WTC11 (cell line): ENCODE measurements around the gene PPP1R12B.
"Not testable (repeated sequence)": the region's sequence is repeated elsewhere in the genome, so short reads cannot be mapped to it uniquely, and the experiment has no call there.

Experiments
- CREB1 ChIP-seq: sonication (generic); formaldehyde crosslinking; IDR thresholded peaks from 2 replicates; pipeline ENCODE4 v1.8.0; 2023; ENCODE audit warnings: mild to moderate bottlenecking, missing genetic modification reagents
- E2F1 ChIP-seq: sonication (generic); formaldehyde crosslinking; IDR thresholded peaks from 2 replicates; pipeline ENCODE4 v1.8.0; 2022; ENCODE audit warnings: mild to moderate bottlenecking, missing genetic modification reagents
- EMX1 ChIP-seq: fragments of 250-450 bp; sonication (Bioruptor Pico); IDR thresholded peaks from 2 replicates; pipeline ENCODE4 v1.8.0; 2021; ENCODE audit warnings: mild to moderate bottlenecking
- ERG ChIP-seq: fragments of 250-450 bp; sonication (Bioruptor Pico); IDR thresholded peaks from 2 replicates; pipeline ENCODE4 v1.8.0; 2021; ENCODE audit warnings: mild to moderate bottlenecking
- ESRRA ChIP-seq: sonication (generic); formaldehyde crosslinking; IDR thresholded peaks from 2 replicates; pipeline ENCODE4 v1.8.1; 2022; ENCODE audit warnings: mild to moderate bottlenecking, missing genetic modification reagents, borderline replicate concordance
- MAX ChIP-seq: sonication (generic); formaldehyde crosslinking; IDR thresholded peaks from 2 replicates; pipeline ENCODE4 v1.8.0; 2022; ENCODE audit warnings: mild to moderate bottlenecking, missing genetic modification reagents
- NR3C1 ChIP-seq: sonication (generic); formaldehyde crosslinking; conservative IDR thresholded peaks from 2 replicates; pipeline ENCODE4 v1.8.1; 2023; ENCODE audit warnings: low read depth, mild to moderate bottlenecking, missing genetic modification reagents
- SMAD4 ChIP-seq: sonication (generic); formaldehyde crosslinking; IDR thresholded peaks from 2 replicates; pipeline ENCODE4 v1.8.0; 2022; ENCODE audit warnings: mild to moderate bottlenecking, missing genetic modification reagents
- TP53 ChIP-seq: sonication (generic); formaldehyde crosslinking; IDR thresholded peaks from 2 replicates; pipeline ENCODE4 v1.8.1; 2023; ENCODE audit warnings: mild to moderate bottlenecking, missing genetic modification reagents
- ZNF138 ChIP-seq: sonication (generic); formaldehyde crosslinking; conservative IDR thresholded peaks from 2 replicates; pipeline ENCODE4 v1.8.1; 2022; ENCODE audit warnings: mild to moderate bottlenecking, moderate library complexity, missing genetic modification reagents
- ZNF671 ChIP-seq: fragments of 250-450 bp; sonication (Bioruptor Pico); IDR thresholded peaks from 2 replicates; pipeline ENCODE4 v1.8.0; 2021; ENCODE audit warnings: mild to moderate bottlenecking
- TF ChIP-seq, protein P1 (sequence below): fragments of 200-600 bp; IDR thresholded peaks from 2 replicates; pipeline ENCODE4 v1.8.0; 2022; ENCODE audit warnings: antibody characterized with exemption
- TF ChIP-seq, protein P2 (sequence below): sonication (generic); formaldehyde crosslinking; conservative IDR thresholded peaks from 2 replicates; pipeline ENCODE4 v1.8.1; 2022; ENCODE audit warnings: mild to moderate bottlenecking, missing genetic modification reagents

DNA sequence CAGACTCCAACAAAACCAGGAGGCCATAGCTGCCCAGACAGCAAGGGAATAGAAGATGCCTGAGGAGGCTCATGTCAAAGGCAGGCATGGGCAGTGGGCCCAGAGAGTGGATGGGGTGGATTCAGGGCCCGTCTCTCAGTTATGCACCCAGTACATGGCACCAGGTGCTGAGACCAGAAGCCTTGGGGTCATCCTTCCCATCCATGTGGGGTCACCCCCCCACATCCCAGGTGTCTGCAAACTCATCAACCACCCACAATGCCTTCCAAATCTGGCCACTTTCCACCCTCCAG lies 266.7 kb downstream of the PPP1R12B start:
- TF ChIP-seq, protein P1, sequence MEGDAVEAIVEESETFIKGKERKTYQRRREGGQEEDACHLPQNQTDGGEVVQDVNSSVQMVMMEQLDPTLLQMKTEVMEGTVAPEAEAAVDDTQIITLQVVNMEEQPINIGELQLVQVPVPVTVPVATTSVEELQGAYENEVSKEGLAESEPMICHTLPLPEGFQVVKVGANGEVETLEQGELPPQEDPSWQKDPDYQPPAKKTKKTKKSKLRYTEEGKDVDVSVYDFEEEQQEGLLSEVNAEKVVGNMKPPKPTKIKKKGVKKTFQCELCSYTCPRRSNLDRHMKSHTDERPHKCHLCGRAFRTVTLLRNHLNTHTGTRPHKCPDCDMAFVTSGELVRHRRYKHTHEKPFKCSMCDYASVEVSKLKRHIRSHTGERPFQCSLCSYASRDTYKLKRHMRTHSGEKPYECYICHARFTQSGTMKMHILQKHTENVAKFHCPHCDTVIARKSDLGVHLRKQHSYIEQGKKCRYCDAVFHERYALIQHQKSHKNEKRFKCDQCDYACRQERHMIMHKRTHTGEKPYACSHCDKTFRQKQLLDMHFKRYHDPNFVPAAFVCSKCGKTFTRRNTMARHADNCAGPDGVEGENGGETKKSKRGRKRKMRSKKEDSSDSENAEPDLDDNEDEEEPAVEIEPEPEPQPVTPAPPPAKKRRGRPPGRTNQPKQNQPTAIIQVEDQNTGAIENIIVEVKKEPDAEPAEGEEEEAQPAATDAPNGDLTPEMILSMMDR = not testable (repeated sequence)
- TF ChIP-seq ESRRA (CRISPR knock-in tag); MAX (CRISPR knock-in tag); TP53 (CRISPR knock-in tag); EMX1; ERG; CREB1 (CRISPR knock-in tag); ZNF138 (CRISPR knock-in tag); NR3C1 (CRISPR knock-in tag); E2F1 (CRISPR knock-in tag); ZNF671 (CRISPR knock-in tag); SMAD4: not testable (repeated sequence)
- TF ChIP-seq, protein P2, sequence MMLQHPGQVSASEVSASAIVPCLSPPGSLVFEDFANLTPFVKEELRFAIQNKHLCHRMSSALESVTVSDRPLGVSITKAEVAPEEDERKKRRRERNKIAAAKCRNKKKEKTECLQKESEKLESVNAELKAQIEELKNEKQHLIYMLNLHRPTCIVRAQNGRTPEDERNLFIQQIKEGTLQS = not testable (repeated sequence)
